HepG2 (cell line): Measurements from ENCODE around the gene DNAJC13. TPM values are rescaled to one million over a fixed set of nuclear protein-coding genes. Genes with fewer than 3 reads are reported as not detected.

Experiments
- CCAR2 ChIP-seq: fragments of 200-400 bp; formaldehyde crosslinking; optimal IDR thresholded peaks from 2 replicates; pipeline ENCODE3; 2018; ENCODE audit warnings: low read depth, mild to moderate bottlenecking, low read length, moderate library complexity
- HMGA1 ChIP-seq: sonication (generic); formaldehyde crosslinking; conservative IDR thresholded peaks from 2 replicates; pipeline ENCODE4 v1.4.0; 2020; ENCODE audit warnings: missing genetic modification reagents
- KLF11 ChIP-seq: IDR thresholded peaks from 2 replicates; pipeline ENCODE4 v1.6.1; 2016; ENCODE audit warnings: missing compliant biosample characterization
- MBNL3 ChIP-seq: fragments of 250-450 bp; sonication (Bioruptor Pico); conservative IDR thresholded peaks from 2 replicates; pipeline ENCODE4 v1.8.0; 2022; ENCODE audit warnings: mild to moderate bottlenecking, inconsistent platforms
- MEF2D ChIP-seq: sonication (generic); formaldehyde crosslinking; IDR thresholded peaks from 2 replicates; pipeline ENCODE4 v1.5.1; 2020; ENCODE audit warnings: mild to moderate bottlenecking, missing genetic modification reagents
- MIER2 ChIP-seq: IDR thresholded peaks from 2 replicates; pipeline ENCODE4 v1.6.1; 2016; ENCODE audit warnings: missing biosample characterization, missing genetic modification reagents
- NFRKB ChIP-seq: fragments of 450-650 bp; IDR thresholded peaks from 2 replicates; pipeline ENCODE4 v1.6.1; 2017
- PHF20 ChIP-seq: sonication (generic); formaldehyde crosslinking; IDR thresholded peaks from 2 replicates; pipeline ENCODE4 v1.5.0; 2020; ENCODE audit warnings: mild to moderate bottlenecking, missing genetic modification reagents
- TBL1XR1 ChIP-seq: fragments of 150-350 bp; IDR thresholded peaks from 2 replicates; pipeline ENCODE4 v1.6.1; 2014; ENCODE audit warnings: borderline replicate concordance, low read length; ENCODE audit not compliant: partially characterized antibody
- ZBTB1 ChIP-seq: sonication (generic); formaldehyde crosslinking; IDR thresholded peaks from 2 replicates; pipeline ENCODE4 v1.4.0; 2020; ENCODE audit warnings: missing genetic modification reagents, borderline replicate concordance
- ZNF224 ChIP-seq: sonication (generic); formaldehyde crosslinking; IDR thresholded peaks from 2 replicates; pipeline ENCODE4 v1.5.0; 2020; ENCODE audit warnings: mild to moderate bottlenecking, missing genetic modification reagents
- ZNF234 ChIP-seq: sonication (generic); formaldehyde crosslinking; conservative IDR thresholded peaks from 2 replicates; pipeline ENCODE4 v1.5.1; 2020; ENCODE audit warnings: mild to moderate bottlenecking, missing genetic modification reagents
- ZNF235 ChIP-seq: sonication (generic); formaldehyde crosslinking; IDR thresholded peaks from 2 replicates; pipeline ENCODE4 v1.8.1; 2023; ENCODE audit warnings: mild to moderate bottlenecking, missing genetic modification reagents, borderline replicate concordance
- ZNF746 ChIP-seq: sonication (generic); formaldehyde crosslinking; IDR thresholded peaks from 2 replicates; pipeline ENCODE4 v1.8.0; 2022; ENCODE audit warnings: mild to moderate bottlenecking, missing genetic modification reagents
- ZNF839 ChIP-seq: sonication (generic); formaldehyde crosslinking; IDR thresholded peaks from 2 replicates; pipeline ENCODE4 v1.4.0; 2020; ENCODE audit warnings: missing genetic modification reagents, mild to moderate bottlenecking, borderline replicate concordance
- polyA plus RNA-seq, 8 experiments: library from polyadenylated mRNA; depleted of rRNA in 3 of 8; stranded (reverse) in 7 of 8; unstranded in 1 of 8; fragments of >200 nt; fragmentation: Illumina TruSeq in 4 of 8; extraction: Trizol in 4 of 8; gene quantifications; 2 replicates each; pipeline versions ENCODE4 v1.2.1 to v1.2.3, GENCODE V29; 2011 to 2016; ENCODE audit warnings: low read depth in 4 of 8, missing spikeins in 1 of 8, mixed read lengths in 1 of 8; ENCODE audit not compliant: insufficient read depth in 1 of 8
- total RNA-seq, 5 experiments: library from RNA; depleted of rRNA; stranded (reverse); fragments of >200 nt; fragmentation: Illumina TruSeq; extraction: Trizol; gene quantifications; 2 replicates each; pipeline ENCODE4 v1.2.3, GENCODE V29; 2016; ENCODE audit warnings: low read depth in 1 of 5
- TF ChIP-seq, protein P1 (sequence below): IDR thresholded peaks from 2 replicates; pipeline ENCODE4 v1.6.1; 2016; ENCODE audit warnings: missing biosample characterization, missing genetic modification reagents, low read depth
- TF ChIP-seq, protein P2 (sequence below): sonication (generic); formaldehyde crosslinking; IDR thresholded peaks from 2 replicates; pipeline ENCODE4 v1.9.0; 2022; ENCODE audit warnings: low read depth, missing genetic modification reagents
- TF ChIP-seq, protein P3 (sequence below): sonication (generic); formaldehyde crosslinking; IDR thresholded peaks from 2 replicates; pipeline ENCODE4 v1.8.1; 2023; ENCODE audit warnings: mild to moderate bottlenecking, missing genetic modification reagents, borderline replicate concordance
- TF ChIP-seq, protein P4 (sequence below): sonication (generic); formaldehyde crosslinking; IDR thresholded peaks from 2 replicates; pipeline ENCODE4 v1.9.0; 2021; ENCODE audit warnings: missing genetic modification reagents, mild to moderate bottlenecking, borderline replicate concordance
- TF ChIP-seq, protein P5 (sequence below): sonication (generic); formaldehyde crosslinking; IDR thresholded peaks from 2 replicates; pipeline ENCODE4 v1.5.0; 2020; ENCODE audit warnings: missing genetic modification reagents, mild to moderate bottlenecking, borderline replicate concordance

The DNAJC13 gene
- total and polyA plus RNA-seq, 2 of the 13 experiments (the other 11 are each of a cell fraction or from before 2014, with no cell fraction given) = 9.1 to 26.2 TPM

DNA sequence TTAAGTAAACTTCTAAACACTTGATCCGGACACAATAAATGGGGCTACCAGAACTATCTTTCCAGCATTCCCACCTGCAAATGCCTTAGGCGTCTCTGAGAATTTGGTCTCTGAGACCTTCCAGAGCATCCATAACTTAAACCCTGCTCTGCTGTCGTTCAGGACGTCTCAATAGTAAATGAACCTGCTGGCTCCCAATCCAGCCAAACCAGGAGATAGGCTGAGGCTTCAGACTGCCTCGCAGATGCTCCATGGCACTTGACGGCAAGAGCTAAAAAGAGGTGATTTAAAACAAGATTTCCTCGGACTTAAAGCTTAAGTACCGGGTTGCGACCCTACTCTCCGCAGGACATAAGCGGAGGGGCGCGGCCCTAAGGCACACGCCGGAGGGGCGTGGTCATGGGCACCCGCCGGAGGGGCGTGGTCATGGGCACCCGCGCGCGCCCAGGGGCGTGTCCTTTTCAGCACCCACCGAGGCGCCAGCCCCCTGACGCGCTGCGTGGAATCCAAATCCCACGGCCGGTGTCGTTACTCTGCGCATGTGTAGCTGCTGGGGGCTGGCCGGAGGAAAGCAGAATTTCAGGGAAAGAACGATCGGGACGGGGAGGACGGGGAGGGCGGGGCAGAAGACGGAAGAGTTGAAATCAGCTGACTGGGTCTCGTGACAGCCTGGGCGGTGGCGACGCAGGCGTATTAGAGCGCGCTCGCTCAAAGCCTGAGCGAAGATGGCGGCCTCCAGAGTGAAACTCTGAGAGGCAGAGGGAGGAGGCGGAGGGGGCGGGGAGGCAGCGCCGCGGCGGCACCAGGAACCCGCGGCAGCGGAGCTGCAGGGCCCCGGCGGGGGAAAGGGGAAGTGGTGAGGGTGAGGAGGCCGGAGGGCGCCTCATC lies at the start of gene DNAJC13 (continued):
- TF ChIP-seq, protein P1, sequence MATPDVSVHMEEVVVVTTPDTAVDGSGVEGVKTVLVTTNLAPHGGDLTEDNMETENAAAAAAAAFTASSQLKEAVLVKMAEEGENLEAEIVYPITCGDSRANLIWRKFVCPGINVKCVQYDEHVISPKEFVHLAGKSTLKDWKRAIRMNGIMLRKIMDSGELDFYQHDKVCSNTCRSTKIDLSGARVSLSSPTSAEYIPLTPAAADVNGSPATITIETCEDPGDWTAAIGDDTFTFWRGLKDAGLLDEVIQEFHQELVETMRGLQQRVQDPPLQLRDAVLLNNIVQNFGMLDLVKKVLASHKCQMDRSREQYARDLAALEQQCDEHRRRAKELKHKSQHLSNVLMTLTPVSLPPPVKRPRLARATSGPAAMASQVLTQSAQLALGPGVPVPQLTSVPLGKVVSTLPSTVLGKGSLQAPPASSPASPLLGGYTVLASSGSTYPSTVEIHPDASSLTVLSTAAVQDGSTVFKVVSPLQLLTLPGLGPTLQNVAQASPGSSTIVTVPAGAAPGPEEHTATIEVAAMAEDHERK (CRISPR knock-in tag) = no peak
- TF ChIP-seq ZNF839 (CRISPR knock-in tag) (0 out of 2 replicates have a peak, but pooled peaks have one; percentile 46), MIER2 (CRISPR knock-in tag) (no peak), ZBTB1 (CRISPR knock-in tag) (no peak), PHF20 (peak; percentile 80; the same call in 1 of the 2 replicates), KLF11 (CRISPR knock-in tag) (no peak; the same call in 1 of the 2 replicates), ZNF234 (CRISPR knock-in tag) (0 out of 2 replicates have a peak, but pooled peaks have one; percentile 45), NFRKB (peak; percentile 69), MBNL3 (no peak), ZNF235 (CRISPR knock-in tag) (no peak), ZNF746 (no peak), ZNF224 (CRISPR knock-in tag) (no peak), CCAR2 (no peak), TBL1XR1 (no peak), MEF2D (CRISPR knock-in tag) (no peak), HMGA1 (CRISPR knock-in tag) (no peak)
- TF ChIP-seq, protein P2, sequence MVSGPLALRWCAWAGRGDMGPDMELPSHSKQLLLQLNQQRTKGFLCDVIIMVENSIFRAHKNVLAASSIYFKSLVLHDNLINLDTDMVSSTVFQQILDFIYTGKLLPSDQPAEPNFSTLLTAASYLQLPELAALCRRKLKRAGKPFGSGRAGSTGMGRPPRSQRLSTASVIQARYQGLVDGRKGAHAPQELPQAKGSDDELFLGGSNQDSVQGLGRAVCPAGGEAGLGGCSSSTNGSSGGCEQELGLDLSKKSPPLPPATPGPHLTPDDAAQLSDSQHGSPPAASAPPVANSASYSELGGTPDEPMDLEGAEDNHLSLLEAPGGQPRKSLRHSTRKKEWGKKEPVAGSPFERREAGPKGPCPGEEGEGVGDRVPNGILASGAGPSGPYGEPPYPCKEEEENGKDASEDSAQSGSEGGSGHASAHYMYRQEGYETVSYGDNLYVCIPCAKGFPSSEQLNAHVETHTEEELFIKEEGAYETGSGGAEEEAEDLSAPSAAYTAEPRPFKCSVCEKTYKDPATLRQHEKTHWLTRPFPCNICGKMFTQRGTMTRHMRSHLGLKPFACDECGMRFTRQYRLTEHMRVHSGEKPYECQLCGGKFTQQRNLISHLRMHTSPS (CRISPR knock-in tag) = no peak
- TF ChIP-seq, protein P3, sequence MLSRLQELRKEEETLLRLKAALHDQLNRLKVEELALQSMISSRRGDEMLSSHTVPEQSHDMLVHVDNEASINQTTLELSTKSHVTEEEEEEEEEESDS (CRISPR knock-in tag) = no peak
- TF ChIP-seq, protein P4, sequence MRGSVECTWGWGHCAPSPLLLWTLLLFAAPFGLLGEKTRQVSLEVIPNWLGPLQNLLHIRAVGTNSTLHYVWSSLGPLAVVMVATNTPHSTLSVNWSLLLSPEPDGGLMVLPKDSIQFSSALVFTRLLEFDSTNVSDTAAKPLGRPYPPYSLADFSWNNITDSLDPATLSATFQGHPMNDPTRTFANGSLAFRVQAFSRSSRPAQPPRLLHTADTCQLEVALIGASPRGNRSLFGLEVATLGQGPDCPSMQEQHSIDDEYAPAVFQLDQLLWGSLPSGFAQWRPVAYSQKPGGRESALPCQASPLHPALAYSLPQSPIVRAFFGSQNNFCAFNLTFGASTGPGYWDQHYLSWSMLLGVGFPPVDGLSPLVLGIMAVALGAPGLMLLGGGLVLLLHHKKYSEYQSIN = no peak
- TF ChIP-seq, protein P5, sequence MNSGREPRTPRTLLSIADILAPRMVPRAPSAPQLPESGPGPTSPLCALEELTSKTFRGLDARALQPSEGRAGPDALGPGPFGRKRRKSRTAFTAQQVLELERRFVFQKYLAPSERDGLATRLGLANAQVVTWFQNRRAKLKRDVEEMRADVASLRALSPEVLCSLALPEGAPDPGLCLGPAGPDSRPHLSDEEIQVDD = no peak
